SIG-M5 (cell line): ENCODE data around the gene EPHB1.

Experiments
- DNase-seq: peaks from one replicate; lab custom pipeline; 2025; lab: John Stamatoyannopoulos, UW

EPHB1 gene

GRCh38 chr3:134883697-134884385 lies 88.8 kb downstream of the EPHB1 start:
- DNase-seq, result no peak

GRCh38 chr3:134885877-134886621 lies 91.0 kb downstream of the EPHB1 start:
- no peak for DNase-seq

- no peak for DNase-seq
These were observed 91.9 kb downstream of the EPHB1 start for GRCh38 chr3:134886991-134887390.

- DNase-seq, result no peak
These were observed 92.5 kb downstream of the EPHB1 start for GRCh38 chr3:134887536-134887935.

- no peak for DNase-seq
These were observed 97.3 kb downstream of the EPHB1 start for GRCh38 chr3:134892326-134892725.

- DNase-seq, result no peak
These were observed 97.7 kb downstream of the EPHB1 start for GRCh38 chr3:134892761-134893160.

GRCh38 chr3:134894533-134894932 lies 99.5 kb downstream of the EPHB1 start:
- no peak for DNase-seq

- DNase-seq, result no peak
These were observed 100.1 kb downstream of the EPHB1 start for GRCh38 chr3:134895181-134895580.

GRCh38 chr3:134896141-134896540 lies 101.1 kb downstream of the EPHB1 start:
- DNase-seq, result no peak

- no peak for DNase-seq
These were observed 101.6 kb downstream of the EPHB1 start for GRCh38 chr3:134896696-134897095.

GRCh38 chr3:134897391-134898141 lies 102.5 kb downstream of the EPHB1 start:
- DNase-seq, result no peak

- no peak for DNase-seq
These were observed 103.2 kb downstream of the EPHB1 start for GRCh38 chr3:134898181-134898754.

- no peak for DNase-seq
These were observed 104.7 kb downstream of the EPHB1 start for GRCh38 chr3:134899786-134900185.

- no peak for DNase-seq
These were observed 105.4 kb downstream of the EPHB1 start for GRCh38 chr3:134900482-134900881.

GRCh38 chr3:134901461-134901860 lies 106.4 kb downstream of the EPHB1 start:
- DNase-seq, result no peak

GRCh38 chr3:134903837-134904236 lies 108.8 kb downstream of the EPHB1 start:
- no peak for DNase-seq

GRCh38 chr3:134904241-134904771 lies 109.2 kb downstream of the EPHB1 start:
- no peak for DNase-seq

GRCh38 chr3:134904776-134905646 lies 110.0 kb downstream of the EPHB1 start:
- no peak for DNase-seq

GRCh38 chr3:134905647-134905935 lies 110.5 kb downstream of the EPHB1 start:
- no peak for DNase-seq

GRCh38 chr3:134908271-134908670 lies 113.2 kb downstream of the EPHB1 start:
- no peak for DNase-seq

- no peak for DNase-seq
These were observed 115.0 kb downstream of the EPHB1 start for GRCh38 chr3:134910026-134910425.
